Measurements from ENCODE around the gene ADGRB3. TPM values are rescaled to one million over a fixed set of nuclear protein-coding genes. Genes with fewer than 3 reads are reported as not detected.

Gene ADGRB3
- total RNA-seq, 4 donors from 2014 or later = 0.30 to 0.94 (median 0.35) TPM

DNA sequence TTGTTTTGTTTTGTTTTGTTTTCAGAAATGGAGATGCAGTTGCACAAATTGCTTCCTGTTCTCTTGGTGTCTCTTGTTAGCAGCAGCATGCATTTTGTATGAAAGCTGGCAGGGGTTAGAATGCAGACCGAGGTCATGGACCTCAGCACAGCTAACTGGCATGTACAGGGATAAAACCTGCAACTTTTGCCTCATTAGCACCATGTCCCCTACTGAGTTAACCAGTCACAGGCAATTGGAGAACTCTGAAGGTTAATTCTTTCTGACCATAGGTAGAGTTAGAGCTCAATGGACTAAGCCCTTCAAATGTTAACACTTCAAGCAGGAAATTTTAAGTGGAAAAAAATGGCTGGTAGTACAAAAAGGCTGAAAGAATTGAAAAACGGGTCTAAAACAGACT is 377.1 kb downstream of the ADGRB3 start:
- no peak for DNase-seq (ENCODE audit: low spot score in 2 of 2)
- WGBS, 2 donors = 56 to 59% methylated on average over 2 of the region's 2 CpGs

DNA sequence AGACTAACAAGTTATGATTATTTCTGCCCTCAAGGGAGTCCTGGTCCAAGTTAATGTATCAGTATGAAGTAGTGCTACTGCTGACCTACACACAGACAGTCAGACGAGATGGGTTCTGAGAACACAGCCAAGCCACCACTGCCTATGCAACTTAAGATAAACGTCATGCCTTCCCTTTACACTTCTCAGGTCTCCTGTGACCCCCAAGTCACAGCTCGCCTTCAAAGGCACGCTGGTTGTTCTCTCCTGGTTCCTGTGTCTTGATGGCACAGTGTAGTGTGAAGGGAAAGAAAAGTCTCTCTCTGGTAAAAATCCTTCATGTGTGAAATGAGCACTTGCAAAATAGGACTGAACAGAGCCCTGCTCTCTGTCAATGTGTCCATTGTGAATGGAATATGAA is 377.8 kb downstream of the ADGRB3 start:
- H3K4me3 ChIP-seq (ENCODE audit: low read depth, poor library complexity, severe bottlenecking) = no peak overlapping the region
- WGBS, 2 donors = 62 to 78% methylated on average over 4 of the region's 4 CpGs
- TF ChIP-seq POLR2A (IDR thresholded peaks at IDR 0.05) = no peak
- TF ChIP-seq, protein P1, sequence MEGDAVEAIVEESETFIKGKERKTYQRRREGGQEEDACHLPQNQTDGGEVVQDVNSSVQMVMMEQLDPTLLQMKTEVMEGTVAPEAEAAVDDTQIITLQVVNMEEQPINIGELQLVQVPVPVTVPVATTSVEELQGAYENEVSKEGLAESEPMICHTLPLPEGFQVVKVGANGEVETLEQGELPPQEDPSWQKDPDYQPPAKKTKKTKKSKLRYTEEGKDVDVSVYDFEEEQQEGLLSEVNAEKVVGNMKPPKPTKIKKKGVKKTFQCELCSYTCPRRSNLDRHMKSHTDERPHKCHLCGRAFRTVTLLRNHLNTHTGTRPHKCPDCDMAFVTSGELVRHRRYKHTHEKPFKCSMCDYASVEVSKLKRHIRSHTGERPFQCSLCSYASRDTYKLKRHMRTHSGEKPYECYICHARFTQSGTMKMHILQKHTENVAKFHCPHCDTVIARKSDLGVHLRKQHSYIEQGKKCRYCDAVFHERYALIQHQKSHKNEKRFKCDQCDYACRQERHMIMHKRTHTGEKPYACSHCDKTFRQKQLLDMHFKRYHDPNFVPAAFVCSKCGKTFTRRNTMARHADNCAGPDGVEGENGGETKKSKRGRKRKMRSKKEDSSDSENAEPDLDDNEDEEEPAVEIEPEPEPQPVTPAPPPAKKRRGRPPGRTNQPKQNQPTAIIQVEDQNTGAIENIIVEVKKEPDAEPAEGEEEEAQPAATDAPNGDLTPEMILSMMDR (IDR thresholded peaks at IDR 0.05) = no peak
- no peak for DNase-seq (ENCODE audit: low spot score in 2 of 2)
- intact Hi-C loops (cut with DNase I; ENCODE audit: low total_unique reads) = loop anchor here (5.0 kb wide), 1 partner anchor 896 kb away; no protein-coding TSS in a partner anchor

More for the DNA sequence above, 377.1 kb downstream of the ADGRB3 start:
- no peak overlapping the region for H3K4me3 ChIP-seq (ENCODE audit: low read depth, poor library complexity, severe bottlenecking)
- intact Hi-C loops (cut with DNase I; ENCODE audit: low total_unique reads) = loop anchor here (5.0 kb wide), 1 partner anchor 895 kb away; no protein-coding TSS in a partner anchor
- TF ChIP-seq, protein P1 (IDR thresholded peaks at IDR 0.05) = no peak
- TF ChIP-seq POLR2A (IDR thresholded peaks at IDR 0.05) = no peak

DNA sequence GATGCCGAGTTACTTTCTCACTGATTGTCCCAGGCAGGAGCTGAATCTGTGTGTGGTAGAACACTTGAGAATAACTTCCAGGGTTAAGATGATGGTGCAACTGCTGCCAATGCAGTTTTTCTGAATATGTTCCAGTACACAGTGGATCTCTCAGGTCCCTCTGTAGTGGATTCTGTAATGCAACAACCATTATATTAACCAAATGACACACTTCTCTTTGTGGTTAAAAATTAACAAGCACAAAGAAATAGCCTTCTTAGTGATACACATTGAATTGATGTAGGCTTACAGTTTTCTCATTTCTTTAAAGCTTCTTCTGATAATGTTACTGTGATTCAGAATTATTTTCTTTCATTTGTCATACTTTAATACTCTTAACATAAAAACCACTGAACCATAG is 383.8 kb downstream of the ADGRB3 start:
- intact Hi-C loops (cut with DNase I; ENCODE audit: low total_unique reads) = no loop called here
- 88 to 93% methylated on average over 1 of the region's 1 CpG for WGBS, 2 donors
- H3K4me3 ChIP-seq (ENCODE audit: low read depth, poor library complexity, severe bottlenecking) = no peak overlapping the region
- TF ChIP-seq, protein P1 (IDR thresholded peaks at IDR 0.05) = no peak
- TF ChIP-seq POLR2A (IDR thresholded peaks at IDR 0.05) = no peak
- DNase-seq (ENCODE audit: low spot score in 2 of 2) = no peak

DNA sequence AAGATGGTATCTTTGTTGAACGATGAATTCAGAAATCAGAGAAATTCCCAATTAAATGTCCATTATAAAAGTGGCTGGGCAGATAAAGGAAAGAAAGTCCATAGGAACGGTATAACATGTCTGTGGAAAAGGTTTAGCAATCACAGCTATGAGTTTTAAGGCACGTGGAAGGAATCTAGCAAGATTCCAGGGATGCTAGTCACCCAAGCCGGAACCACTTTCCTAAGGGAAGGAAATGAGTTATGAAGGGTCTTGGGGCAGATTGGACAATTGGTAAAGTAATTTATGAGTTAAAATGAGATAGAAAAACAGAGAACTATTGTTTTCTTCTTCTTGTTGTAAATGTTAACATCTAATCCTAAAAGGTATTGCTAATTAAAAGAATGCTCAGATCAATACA is 384.8 kb downstream of the ADGRB3 start:
- intact Hi-C loops (cut with DNase I; ENCODE audit: low total_unique reads) = no loop called here
- H3K4me3 ChIP-seq (ENCODE audit: low read depth, poor library complexity, severe bottlenecking) = no peak overlapping the region
- DNase-seq (ENCODE audit: low spot score in 2 of 2) = no peak
- TF ChIP-seq, protein P1 (IDR thresholded peaks at IDR 0.05) = no peak
- no peak for TF ChIP-seq POLR2A (IDR thresholded peaks at IDR 0.05)
- 77 to 83% methylated on average over 4 of the region's 4 CpGs for WGBS, 2 donors

DNA sequence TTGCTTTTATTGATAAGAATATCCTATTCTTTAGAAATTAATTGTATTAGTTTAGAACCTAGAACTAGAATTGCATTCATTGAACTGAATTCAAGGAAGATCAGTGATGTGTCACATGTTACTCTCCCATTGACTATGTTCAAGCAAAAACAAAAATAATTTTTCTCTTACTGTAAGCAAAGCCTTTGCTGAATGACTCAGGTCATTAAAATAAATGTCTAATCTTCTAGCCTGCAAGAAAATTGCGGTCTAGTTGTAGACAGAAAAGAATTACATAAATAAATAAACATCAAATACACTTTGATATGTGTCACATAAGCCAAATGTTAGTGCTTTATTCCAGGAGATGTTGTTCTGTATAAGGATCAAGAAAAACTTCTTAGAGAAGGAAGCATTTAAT is 387.9 kb downstream of the ADGRB3 start:
- intact Hi-C loops (cut with DNase I; ENCODE audit: low total_unique reads) = no loop called here
- no peak for DNase-seq (ENCODE audit: low spot score in 2 of 2)
- 53 to 57% methylated on average over 1 of the region's 1 CpG for WGBS, 2 donors
- TF ChIP-seq POLR2A (IDR thresholded peaks at IDR 0.05) = no peak
- TF ChIP-seq, protein P1 (IDR thresholded peaks at IDR 0.05) = no peak
- H3K4me3 ChIP-seq (ENCODE audit: low read depth, poor library complexity, severe bottlenecking) = no peak overlapping the region

DNA sequence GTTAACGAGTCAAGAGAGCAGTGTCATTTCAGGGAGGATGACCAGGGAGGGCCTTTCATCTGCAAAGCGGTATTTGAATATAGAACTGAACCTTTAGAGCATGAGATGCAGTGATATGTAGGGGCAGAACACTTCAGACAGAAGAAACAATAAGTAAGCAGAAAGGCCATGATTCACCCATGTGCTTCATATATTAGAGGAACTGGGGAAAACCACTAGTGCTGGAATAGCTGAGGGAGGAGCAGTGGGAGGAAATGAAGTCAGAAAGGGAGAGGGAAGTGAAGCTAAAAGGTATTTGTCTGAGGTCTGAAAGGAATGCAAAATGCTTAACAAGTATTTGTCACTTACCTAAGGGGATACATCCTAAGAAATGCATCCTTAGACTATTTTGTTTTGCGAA is 391.2 kb downstream of the ADGRB3 start:
- no peak for DNase-seq (ENCODE audit: low spot score in 2 of 2)
- H3K4me3 ChIP-seq (ENCODE audit: low read depth, poor library complexity, severe bottlenecking) = no peak overlapping the region
- WGBS, 2 donors = 83 to 84% methylated on average over 3 of the region's 3 CpGs
- intact Hi-C loops (cut with DNase I; ENCODE audit: low total_unique reads) = no loop called here
- TF ChIP-seq, protein P1 (IDR thresholded peaks at IDR 0.05) = no peak
- no peak for TF ChIP-seq POLR2A (IDR thresholded peaks at IDR 0.05)

Measured in lower leg skin (tissue), 4 donors.